GM23248 (cell line): ENCODE results near the gene CFAP100. TPM values are rescaled to one million over a fixed set of nuclear protein-coding genes. Genes with fewer than 3 reads are reported as not detected.

Experiments used
- DNase-seq: peaks from one replicate; pipeline ENCODE4 v3.0.0-alpha.2; 2015
- H2AFZ ChIP-seq: fragments of 200-600 bp; sonication (generic); 2 replicates; pipeline ENCODE4 v1.6.1; 2016; ENCODE audit warnings: antibody characterized with exemption
- H3F3A ChIP-seq: fragments of 200-600 bp; sonication (generic); 2 replicates; pipeline ENCODE4 v1.6.1; 2016; ENCODE audit warnings: mild to moderate bottlenecking, antibody characterized with exemption, mixed run types; ENCODE audit not compliant: insufficient read depth
- H3K27ac ChIP-seq: fragments of 200-600 bp; sonication (generic); 2 replicates; pipeline ENCODE4 v1.5.1; 2016; ENCODE audit warnings: mild to moderate bottlenecking
- H3K27me3 ChIP-seq: fragments of 200-600 bp; sonication (generic); replicated peaks from 2 replicates; pipeline ENCODE4 v1.6.1; 2016; ENCODE audit warnings: mild to moderate bottlenecking; ENCODE audit not compliant: insufficient read depth
- H3K36me3 ChIP-seq: fragments of 200-600 bp; sonication (generic); 2 replicates; pipeline ENCODE4 v1.6.1; 2016; ENCODE audit warnings: low read depth, mild to moderate bottlenecking
- H3K4me1 ChIP-seq: fragments of 200-600 bp; sonication (generic); 2 replicates; pipeline ENCODE4 v1.6.1; 2016; ENCODE audit warnings: mild to moderate bottlenecking; ENCODE audit not compliant: insufficient read depth
- H3K4me2 ChIP-seq: fragments of 200-600 bp; sonication (generic); one replicate; pipeline ENCODE4 v1.6.1; 2016; ENCODE audit warnings: mild to moderate bottlenecking; ENCODE audit not compliant: unreplicated experiment
- H3K4me3 ChIP-seq: fragments of 200-600 bp; sonication (generic); 2 replicates; pipeline ENCODE4 v1.5.1; 2016; ENCODE audit warnings: mild to moderate bottlenecking
- H3K79me2 ChIP-seq: fragments of 200-600 bp; sonication (generic); 2 replicates; pipeline ENCODE4 v1.6.1; 2016; ENCODE audit warnings: mild to moderate bottlenecking; ENCODE audit not compliant: insufficient read depth
- H3K9ac ChIP-seq: fragments of 200-600 bp; sonication (generic); 2 replicates; pipeline ENCODE4 v1.6.1; 2016; ENCODE audit warnings: mild to moderate bottlenecking
- H3K9me2 ChIP-seq: fragments of 200-600 bp; sonication (generic); 2 replicates; pipeline ENCODE4 v1.6.1; 2016; ENCODE audit warnings: mixed run types, mild to moderate bottlenecking, moderate library complexity; ENCODE audit not compliant: insufficient read depth
- H3K9me3 ChIP-seq: fragments of 200-600 bp; sonication (generic); one replicate; pipeline ENCODE4 v1.6.1; 2017; ENCODE audit warnings: low read depth
- H4K20me1 ChIP-seq: fragments of 200-600 bp; sonication (generic); 2 replicates; pipeline ENCODE4 v1.6.0; 2016; ENCODE audit not compliant: insufficient read depth
- EZH2 ChIP-seq: fragments of 200-600 bp; sonication (generic); IDR thresholded peaks from 2 replicates; pipeline ENCODE4 v1.6.1; 2018; ENCODE audit warnings: antibody characterized with exemption, mild to moderate bottlenecking; ENCODE audit not compliant: insufficient read depth, poor library complexity, severe bottlenecking
- EZH2phosphoT487 ChIP-seq: fragments of 200-600 bp; sonication (generic); IDR thresholded peaks from 2 replicates; pipeline ENCODE4 v1.6.1; 2018; ENCODE audit warnings: antibody characterized with exemption, moderate library complexity, mild to moderate bottlenecking, low read depth; ENCODE audit not compliant: insufficient read depth
- WGBS, 2 experiments: methylation state at CpG; one replicate each; pipeline ENCODE4 v1.1.6; 2015 to 2017; ENCODE audit warnings: low lambda C conversion rate in 2 of 2, low coverage in 1 of 2; ENCODE audit errors: missing lambda C conversion rate in 2 of 2; 5-methylcytosine and 5-hydroxymethylcytosine counted together
- in situ Hi-C: fragments of 300-500 bp; cut with MboI; formaldehyde crosslinking; loops from 2 replicates; pipeline ENCODE4 v1.15.0; 2020
- polyA plus RNA-seq: library from polyadenylated mRNA; unstranded; fragments of >200 nt; fragmentation: Nextera tagmentation; extraction: Ambion mirVana; gene quantifications from 2 replicates; pipeline ENCODE4 v1.2.1, GENCODE V29; 2016
- total RNA-seq: library from RNA; depleted of rRNA; stranded (reverse); fragments of >200 nt; shearing (Covaris generic); gene quantifications from 2 replicates; pipeline ENCODE4 v1.2.3, GENCODE V29; 2014

The CFAP100 gene
- total and polyA plus RNA-seq, 2 experiments from 2014 or later = not detected

- Histone ChIP-seq H4K20me1 (no peaks in the 10 kb centered on the region), H3K27ac (no peak overlapping the region), H3K4me2 (peak overlapping the region; percentile 84), H2AFZ (peak overlapping the region; percentile 84), H3K79me2 (no peaks in the 10 kb centered on the region), H3K9me3 (no peaks in the 10 kb centered on the region), H3K27me3 (peaks cover 24% of the 10 kb centered on the region), H3F3A (no peaks in the 10 kb centered on the region), H3K4me3 (peak overlapping the region; percentile 75), H3K4me1 (0 out of 2 replicates have a peak, but pooled peaks cover 7% of the 10 kb centered on the region), H3K9ac (peak overlapping the region; percentile 54), H3K36me3 (no peaks in the 10 kb centered on the region), H3K9me2 (no peaks in the 10 kb centered on the region)
- 2% methylated on average over 45 to 49 of the region's 100 CpGs for WGBS, 2 experiments
- no peak for TF ChIP-seq EZH2phosphoT487
- TF ChIP-seq EZH2 = no peak
- DNase-seq = peak; percentile 49
- in situ Hi-C loops = no loop called here
Observed at GRCh38 chr3:126356373-126357264, 38.1 kb upstream of the CFAP100 start.

- DNase-seq = peak; percentile 95
- in situ Hi-C loops = no loop called here
Observed at GRCh38 chr3:126357295-126358037, 37.2 kb upstream of the CFAP100 start, which contains the start of gene KLF15. KLF15 (minus strand) TSS chr3:126357408; CDS start chr3:126352922, 4,486 bp downstream.

GRCh38 chr3:126358038-126358815 lies 36.5 kb upstream of the CFAP100 start:
- Histone ChIP-seq H3K36me3 (no peaks in the 10 kb centered on the region), H3K9me2 (no peaks in the 10 kb centered on the region), H2AFZ (peak overlapping the region; percentile 90; the same call in 1 of the 2 replicates), H3K4me1 (0 out of 2 replicates have a peak, but pooled peaks cover 7% of the 10 kb centered on the region), H3K27me3 (peaks cover 36% of the 10 kb centered on the region), H3K27ac (no peak overlapping the region), H3K9ac (no peak overlapping the region), H3K79me2 (no peaks in the 10 kb centered on the region), H3F3A (no peaks in the 10 kb centered on the region), H4K20me1 (no peaks in the 10 kb centered on the region), H3K4me2 (peak overlapping the region; percentile 94), H3K4me3 (peak overlapping the region; percentile 75), H3K9me3 (no peaks in the 10 kb centered on the region)
- WGBS, 2 experiments = 6 to 10% methylated on average over 11 of the region's 11 CpGs
- DNase-seq = peak; percentile 38
- in situ Hi-C loops = no loop called here
- no peak for TF ChIP-seq EZH2
- no peak for TF ChIP-seq EZH2phosphoT487

More at GRCh38 chr3:126357295-126358037, 37.2 kb upstream of the CFAP100 start, which contains the start of gene KLF15:
- Histone ChIP-seq H3K27me3 (peaks cover 28% of the 10 kb centered on the region), H3K36me3 (no peaks in the 10 kb centered on the region), H3K4me2 (peak within 1 kb of the TSS; percentile 94), H3F3A (no peaks in the 10 kb centered on the region), H3K27ac (no peak within 1 kb of the TSS), H2AFZ (peak within 1 kb of the TSS; percentile 90), H4K20me1 (no peaks in the 10 kb centered on the region), H3K9me3 (no peaks in the 10 kb centered on the region), H3K9ac (peak within 1 kb of the TSS; percentile 54), H3K4me1 (0 out of 2 replicates have a peak, but pooled peaks cover 7% of the 10 kb centered on the region), H3K79me2 (no peaks in the 10 kb centered on the region), H3K9me2 (no peaks in the 10 kb centered on the region), H3K4me3 (peak within 1 kb of the TSS; percentile 75)
- 1% methylated on average over 45 to 79 of the region's 86 CpGs for WGBS, 2 experiments
- TF ChIP-seq EZH2phosphoT487 = no peak
- TF ChIP-seq EZH2 = peak; percentile 48

GRCh38 chr3:126358816-126359181 lies 35.9 kb upstream of the CFAP100 start:
- no peak overlapping the region for H3K4me3 ChIP-seq
- WGBS, 2 experiments = 57 to 62% methylated on average over 3 of the region's 3 CpGs
- no peaks in the 10 kb centered on the region for H4K20me1 ChIP-seq
- H3K27ac ChIP-seq = no peak overlapping the region
- no peak for TF ChIP-seq EZH2
- no peak for DNase-seq
- H3K9ac ChIP-seq = no peak overlapping the region
- H2AFZ ChIP-seq = no peak overlapping the region
- H3F3A ChIP-seq = no peaks in the 10 kb centered on the region
- in situ Hi-C loops = no loop called here
- no peaks in the 10 kb centered on the region for H3K9me3 ChIP-seq
- H3K36me3 ChIP-seq = no peaks in the 10 kb centered on the region
- H3K79me2 ChIP-seq = no peaks in the 10 kb centered on the region
- no peak overlapping the region for H3K4me2 ChIP-seq
- H3K4me1 ChIP-seq = 0 out of 2 replicates have a peak, but pooled peaks cover 7% of the 10 kb centered on the region
- H3K27me3 ChIP-seq = peaks cover 37% of the 10 kb centered on the region
- no peaks in the 10 kb centered on the region for H3K9me2 ChIP-seq
